Stimulated activated CD4-positive, alpha-beta T cell treated with anti-CD3 and anti-CD28 coated beads, TNF-alpha, amount 100 ng/mL, for 1 hour (primary cell): ENCODE measurements around the gene PTPN4.

Source experiments
- DNase-seq, 3 donors: peaks; one replicate each; pipeline ENCODE4 v3.0.0-alpha.2; 2020; ENCODE audit warnings: low read depth in 3 of 3, low spot score in 1 of 3

PTPN4 gene, protein sequence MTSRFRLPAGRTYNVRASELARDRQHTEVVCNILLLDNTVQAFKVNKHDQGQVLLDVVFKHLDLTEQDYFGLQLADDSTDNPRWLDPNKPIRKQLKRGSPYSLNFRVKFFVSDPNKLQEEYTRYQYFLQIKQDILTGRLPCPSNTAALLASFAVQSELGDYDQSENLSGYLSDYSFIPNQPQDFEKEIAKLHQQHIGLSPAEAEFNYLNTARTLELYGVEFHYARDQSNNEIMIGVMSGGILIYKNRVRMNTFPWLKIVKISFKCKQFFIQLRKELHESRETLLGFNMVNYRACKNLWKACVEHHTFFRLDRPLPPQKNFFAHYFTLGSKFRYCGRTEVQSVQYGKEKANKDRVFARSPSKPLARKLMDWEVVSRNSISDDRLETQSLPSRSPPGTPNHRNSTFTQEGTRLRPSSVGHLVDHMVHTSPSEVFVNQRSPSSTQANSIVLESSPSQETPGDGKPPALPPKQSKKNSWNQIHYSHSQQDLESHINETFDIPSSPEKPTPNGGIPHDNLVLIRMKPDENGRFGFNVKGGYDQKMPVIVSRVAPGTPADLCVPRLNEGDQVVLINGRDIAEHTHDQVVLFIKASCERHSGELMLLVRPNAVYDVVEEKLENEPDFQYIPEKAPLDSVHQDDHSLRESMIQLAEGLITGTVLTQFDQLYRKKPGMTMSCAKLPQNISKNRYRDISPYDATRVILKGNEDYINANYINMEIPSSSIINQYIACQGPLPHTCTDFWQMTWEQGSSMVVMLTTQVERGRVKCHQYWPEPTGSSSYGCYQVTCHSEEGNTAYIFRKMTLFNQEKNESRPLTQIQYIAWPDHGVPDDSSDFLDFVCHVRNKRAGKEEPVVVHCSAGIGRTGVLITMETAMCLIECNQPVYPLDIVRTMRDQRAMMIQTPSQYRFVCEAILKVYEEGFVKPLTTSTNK

DNA sequence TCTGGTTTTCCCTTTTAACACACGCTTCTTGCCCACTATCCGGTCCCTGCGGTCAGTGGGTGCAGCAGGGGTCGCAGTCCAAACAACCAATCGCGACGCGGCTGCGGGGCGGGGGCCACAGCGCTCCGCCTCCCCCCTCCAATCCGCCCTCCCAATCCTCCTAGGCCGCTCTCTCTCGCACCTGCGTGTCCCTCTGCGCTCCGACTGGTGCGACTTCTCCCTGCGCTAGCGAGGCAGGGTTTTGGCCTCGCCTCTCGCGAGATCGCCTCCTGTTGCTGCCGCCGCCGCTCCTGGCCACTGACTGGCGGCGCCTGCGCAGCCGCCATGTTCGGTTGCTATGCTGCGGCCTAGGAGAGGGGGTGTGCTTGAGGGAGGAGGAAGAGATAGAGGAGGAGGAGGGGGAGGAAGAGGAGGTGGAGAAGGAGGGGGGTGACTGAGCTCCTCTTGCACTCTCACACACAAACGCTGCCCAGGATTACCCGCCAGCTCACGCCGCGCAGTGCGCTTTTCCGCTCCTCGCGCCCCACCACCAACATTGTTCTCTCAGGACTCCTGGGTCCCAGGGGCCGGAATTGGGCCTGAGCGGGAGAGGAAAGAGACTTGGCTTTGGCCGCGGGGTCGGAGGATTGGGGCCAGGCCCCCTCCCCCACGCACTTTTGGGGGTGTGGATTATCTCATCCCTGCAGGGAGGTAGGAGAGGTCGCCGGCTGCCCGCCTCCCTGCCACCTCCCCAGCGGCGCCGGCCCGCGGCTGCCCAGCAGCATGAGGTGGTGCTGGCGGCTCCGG lies at the start of gene PTPN4:
PTPN4 (plus strand) TSS at position 472 of the 786 bp plus-strand sequence. CDS start 49,932 bp downstream, outside the sequence.
- peak; percentile 85 to 94 (median 90) for DNase-seq

GRCh38 chr2:119710281-119710680 lies 49.4 kb upstream of the PTPN4 start:
- no peak for DNase-seq

DNA sequence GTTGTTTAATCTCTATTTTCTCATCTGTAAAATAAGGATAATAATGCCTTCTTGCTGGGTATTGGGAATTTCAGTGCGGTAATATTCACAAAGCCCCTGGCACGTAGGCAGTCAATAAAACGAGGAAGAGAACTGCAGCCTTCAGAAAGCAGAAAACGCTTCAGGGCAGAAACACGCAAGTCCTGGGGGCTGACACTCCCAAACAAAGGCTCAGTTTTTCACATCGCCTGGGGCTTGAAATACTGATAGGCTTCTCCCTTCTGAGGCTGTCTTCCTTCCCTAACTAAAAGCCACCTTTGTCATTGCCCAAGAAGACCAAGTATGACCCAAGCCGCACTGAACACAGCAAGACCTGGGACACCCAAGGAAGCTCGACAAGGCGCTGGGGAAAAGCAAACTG lies 48.4 kb upstream of the PTPN4 start:
- DNase-seq, result no peak

DNA sequence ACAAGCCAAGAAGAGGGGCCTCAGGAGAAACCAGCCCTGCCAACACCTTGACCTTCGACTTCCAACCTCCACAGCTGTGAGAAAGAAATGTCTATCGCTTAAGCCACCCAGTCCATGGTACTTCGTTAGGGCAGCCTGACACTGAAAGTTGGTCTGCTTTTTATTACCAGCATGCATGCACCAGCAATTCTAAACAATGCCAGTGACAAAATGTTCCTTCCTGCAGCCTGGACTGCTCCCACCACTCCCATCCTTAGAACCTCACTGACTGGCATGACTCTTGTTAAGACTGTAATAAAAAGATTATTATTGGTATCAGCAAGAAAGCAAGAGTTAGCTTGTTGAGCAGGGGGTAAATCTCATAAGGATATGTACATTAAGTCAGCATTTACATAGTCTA lies 47.2 kb upstream of the PTPN4 start:
- no peak for DNase-seq

DNA sequence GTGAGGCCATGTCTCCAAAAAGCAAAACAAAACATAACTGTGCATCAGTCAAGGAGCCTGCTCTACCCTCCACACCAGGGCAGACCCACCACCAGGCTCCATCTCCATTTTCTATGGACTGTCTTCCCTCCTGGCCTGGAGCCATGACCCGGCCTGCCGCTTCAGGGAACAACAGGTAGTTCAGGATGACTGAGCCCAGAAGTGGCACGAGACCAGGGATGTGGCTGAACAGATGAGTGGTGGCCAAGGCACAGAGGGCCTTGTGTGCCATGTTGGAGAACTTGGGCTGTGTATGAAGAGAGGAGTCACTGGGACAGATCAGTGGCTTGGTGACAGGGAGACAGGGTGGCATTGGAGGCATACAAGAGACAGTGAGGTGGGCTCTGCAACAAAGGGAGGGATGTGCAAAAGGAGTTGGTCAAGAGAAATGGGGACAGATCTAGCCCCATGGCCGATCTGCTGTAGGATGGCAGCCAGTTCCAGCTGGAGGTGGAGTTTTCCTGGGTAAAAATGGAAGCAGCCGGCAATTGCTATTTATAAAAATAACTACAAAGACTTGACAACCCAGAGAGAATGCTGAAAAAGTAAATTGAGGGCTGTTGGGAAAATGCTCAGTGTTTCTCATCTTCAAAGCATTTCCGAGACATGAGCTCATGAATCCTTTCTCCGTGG lies 45.8 kb upstream of the PTPN4 start:
- no peak for DNase-seq

GRCh38 chr2:119715409-119716283 lies 44.1 kb upstream of the PTPN4 start:
- DNase-seq, result no peak

DNA sequence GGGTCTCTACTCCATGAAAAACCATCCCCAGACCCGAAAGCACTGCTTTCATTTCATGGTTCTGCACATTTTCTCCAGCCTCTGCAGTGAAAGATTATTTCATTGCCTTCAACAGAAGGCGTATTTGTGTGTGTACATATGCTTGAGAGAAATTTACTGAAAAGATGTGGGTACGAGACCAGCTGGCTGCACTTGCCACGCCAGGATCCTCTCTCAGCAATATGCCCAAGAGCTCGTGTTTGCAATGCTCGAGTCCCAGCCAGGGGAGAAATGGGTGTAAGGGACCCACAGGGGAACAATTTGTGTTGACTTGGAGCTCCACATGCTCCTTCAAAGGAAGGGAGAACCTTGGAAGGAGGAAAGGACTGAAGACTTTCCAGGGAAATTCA lies 43.4 kb upstream of the PTPN4 start:
- DNase-seq, result no peak

- no peak for DNase-seq
Measured at GRCh38 chr2:119718501-119719260, 41.0 kb upstream of the PTPN4 start.

DNA sequence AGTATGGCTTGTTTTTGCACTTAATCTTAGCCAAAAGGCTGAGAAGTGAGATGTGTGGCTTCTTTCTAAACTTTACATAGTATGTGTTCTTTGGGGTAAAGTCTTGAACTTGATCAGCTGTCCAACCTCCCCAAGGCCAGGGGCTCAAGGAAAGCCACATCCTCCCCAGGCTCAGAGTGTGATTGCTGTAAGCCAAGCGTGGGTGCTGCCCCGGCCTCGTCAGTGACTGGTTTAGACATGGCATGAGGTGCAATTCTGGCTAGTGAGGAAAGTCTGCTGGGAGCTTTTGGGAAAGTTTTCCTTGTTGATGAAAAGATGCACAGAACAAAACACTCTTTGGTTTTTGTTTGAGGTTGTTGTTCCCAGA lies 40.5 kb upstream of the PTPN4 start:
- DNase-seq, result no peak

DNA sequence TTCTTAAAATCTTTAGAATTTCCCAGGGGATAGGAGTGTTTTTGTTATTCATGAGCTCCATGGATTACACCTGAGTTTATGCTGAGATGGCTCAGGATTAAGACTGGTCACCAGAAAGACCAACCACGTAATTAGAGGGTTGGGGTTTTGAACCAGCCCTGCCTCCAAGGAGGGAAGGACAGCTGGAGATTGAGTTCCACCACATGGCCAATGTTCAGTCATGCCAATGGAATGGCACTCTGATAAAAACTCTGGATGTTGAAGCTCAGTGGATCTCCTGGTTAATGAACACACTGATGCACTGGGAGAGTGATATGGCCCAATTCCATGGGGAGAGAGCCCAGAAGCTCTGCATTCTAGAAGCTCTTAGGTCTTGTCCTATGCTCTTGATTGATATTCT lies 38.7 kb upstream of the PTPN4 start:
- DNase-seq, result no peak

DNA sequence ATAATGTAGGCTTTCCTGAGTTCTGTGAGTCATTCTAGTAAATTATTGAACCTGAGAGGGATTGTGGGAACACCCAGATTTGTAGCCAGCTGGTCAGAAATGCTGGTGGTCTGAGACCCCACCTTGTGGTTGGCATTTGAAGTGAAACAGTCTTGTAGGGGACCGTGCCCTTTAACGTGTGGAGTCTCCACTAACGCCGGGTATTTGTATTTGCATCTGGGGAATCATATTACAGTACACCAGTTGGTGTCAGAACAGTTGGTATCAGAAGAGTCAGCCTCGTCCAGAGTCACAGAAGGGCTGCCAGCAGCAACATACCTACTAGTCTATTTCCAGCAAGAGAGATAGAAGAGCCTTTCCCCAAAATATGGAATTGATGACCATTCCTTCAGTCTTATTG lies 38.3 kb upstream of the PTPN4 start:
- DNase-seq, result no peak

DNA sequence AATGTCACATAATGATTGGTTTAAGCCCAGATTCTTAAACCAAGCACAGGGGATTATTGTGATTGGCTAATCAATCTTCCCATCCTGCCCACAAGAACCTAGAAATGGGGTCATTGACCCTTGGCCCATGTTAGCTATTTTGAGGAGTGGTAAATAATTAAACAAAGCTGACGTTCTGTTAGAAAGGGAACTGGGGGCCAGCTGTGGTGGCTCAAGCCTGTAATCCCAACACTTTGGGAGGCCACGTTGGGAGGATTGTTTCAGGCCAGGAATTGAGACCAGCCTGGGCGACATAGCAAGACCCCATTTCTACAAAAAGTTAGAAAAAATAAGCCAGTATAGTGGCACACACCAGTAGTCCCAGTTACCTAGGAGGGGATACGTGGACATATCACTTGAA lies 37.8 kb upstream of the PTPN4 start:
- no peak for DNase-seq

DNA sequence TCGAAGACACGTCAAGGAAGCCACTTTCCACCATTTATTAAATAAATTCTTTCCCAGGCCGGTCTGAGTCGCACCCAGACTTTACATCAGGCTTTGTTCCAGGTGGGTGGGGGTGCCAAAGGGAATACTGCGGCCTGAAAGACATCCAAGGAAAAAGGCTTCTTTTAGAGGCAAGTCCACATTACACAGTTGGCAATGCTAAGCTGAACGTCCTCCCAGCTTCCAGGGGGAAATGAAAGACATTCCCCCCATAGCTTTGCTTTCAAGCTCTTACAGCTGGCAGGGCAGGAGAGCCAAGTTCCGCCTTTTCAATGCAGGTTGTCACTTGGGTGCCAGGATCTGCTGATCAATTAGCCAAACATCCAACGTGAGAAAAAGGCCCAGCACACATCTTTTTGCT lies 36.5 kb upstream of the PTPN4 start:
- DNase-seq, result no peak

GRCh38 chr2:119723784-119724467 lies 35.8 kb upstream of the PTPN4 start:
- DNase-seq, result no peak

DNA sequence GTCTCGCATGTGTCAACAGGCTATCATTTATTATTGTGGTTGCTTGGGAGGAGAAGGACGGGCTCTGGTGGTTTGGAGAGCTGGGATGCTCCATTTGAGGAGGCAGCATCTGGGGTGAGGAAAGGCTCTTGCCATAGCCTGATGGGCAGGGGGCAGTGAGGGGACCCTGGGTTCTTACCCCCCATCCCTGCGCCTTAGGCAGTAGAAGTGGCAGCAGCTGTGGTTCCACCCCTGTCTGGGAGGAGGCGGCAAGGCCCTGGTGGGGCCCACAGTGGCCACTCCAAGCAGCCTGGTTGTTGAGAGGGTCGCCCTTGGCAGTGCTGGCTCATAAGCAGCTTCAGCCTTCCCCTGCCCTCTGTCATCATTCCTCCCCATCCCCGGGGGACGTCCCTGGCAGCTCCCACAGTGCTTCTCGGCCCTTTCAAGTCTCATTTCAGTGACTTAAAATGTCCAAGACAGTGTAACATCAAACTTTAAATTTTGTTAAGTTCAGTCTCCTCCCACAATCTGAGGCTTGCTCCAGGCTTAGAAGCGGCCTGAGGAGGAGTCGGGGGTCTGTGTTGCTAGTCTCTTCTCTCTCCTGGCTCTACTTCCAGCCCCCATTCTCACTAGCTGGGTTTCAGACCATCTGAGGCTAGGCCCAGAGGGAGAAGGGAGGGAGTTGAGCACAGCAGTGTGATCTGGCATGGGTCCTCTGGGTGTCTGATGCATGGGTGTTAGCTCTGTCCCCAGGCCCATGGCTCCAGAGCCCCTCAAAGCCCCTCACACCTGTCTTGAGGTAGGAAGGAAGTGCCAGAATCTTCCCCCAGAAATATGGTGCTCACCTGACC lies 34.9 kb upstream of the PTPN4 start:
- DNase-seq, result no peak

GRCh38 chr2:119727493-119727892 lies 32.2 kb upstream of the PTPN4 start:
- DNase-seq, result no peak

GRCh38 chr2:119728421-119728820 lies 31.3 kb upstream of the PTPN4 start:
- no peak for DNase-seq

GRCh38 chr2:119730671-119731177 lies 29.0 kb upstream of the PTPN4 start:
- no peak for DNase-seq
